GM15510 (cell line): Measurements from ENCODE around the gene RAB36.

Experiments
- POLR2A ChIP-seq: IDR thresholded peaks from 3 replicates; pipeline ENCODE4 v1.6.1; 2011; ENCODE audit warnings: borderline replicate concordance; ENCODE audit not compliant: insufficient read length; ENCODE audit errors: extremely low read depth

The RAB36 gene

GRCh38 chr22:23154461-23154860, 9.2 kb downstream of the RAB36 start:
- TF ChIP-seq POLR2A: no peak

GRCh38 chr22:23155143-23155542, 9.9 kb downstream of the RAB36 start:
- no peak for TF ChIP-seq POLR2A

GRCh38 chr22:23155831-23156230, 10.6 kb downstream of the RAB36 start:
- no peak for TF ChIP-seq POLR2A

DNA sequence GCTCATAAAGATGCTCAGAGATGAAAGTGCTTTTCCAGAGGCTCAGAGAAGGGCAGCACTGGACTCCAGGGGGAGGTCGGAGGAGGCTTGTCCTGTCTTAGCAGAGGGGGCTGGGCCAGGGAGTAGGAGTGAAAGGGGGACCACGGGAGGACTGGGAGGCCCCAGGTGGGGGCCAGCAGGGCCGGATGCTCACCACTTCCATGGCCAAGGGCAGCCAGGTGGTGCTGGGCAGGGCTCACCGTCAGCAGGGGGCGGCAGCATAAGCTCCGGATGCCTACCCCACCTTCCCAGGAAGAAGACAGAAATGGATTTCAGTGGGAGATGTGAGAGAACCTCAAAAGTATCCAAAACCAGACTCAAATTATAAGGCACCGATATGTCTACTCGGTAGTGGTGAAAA, 11.0 kb downstream of the RAB36 start:
- TF ChIP-seq POLR2A: no peak

GRCh38 chr22:23157560-23158515, 12.6 kb downstream of the RAB36 start:
- TF ChIP-seq POLR2A: no peak

DNA sequence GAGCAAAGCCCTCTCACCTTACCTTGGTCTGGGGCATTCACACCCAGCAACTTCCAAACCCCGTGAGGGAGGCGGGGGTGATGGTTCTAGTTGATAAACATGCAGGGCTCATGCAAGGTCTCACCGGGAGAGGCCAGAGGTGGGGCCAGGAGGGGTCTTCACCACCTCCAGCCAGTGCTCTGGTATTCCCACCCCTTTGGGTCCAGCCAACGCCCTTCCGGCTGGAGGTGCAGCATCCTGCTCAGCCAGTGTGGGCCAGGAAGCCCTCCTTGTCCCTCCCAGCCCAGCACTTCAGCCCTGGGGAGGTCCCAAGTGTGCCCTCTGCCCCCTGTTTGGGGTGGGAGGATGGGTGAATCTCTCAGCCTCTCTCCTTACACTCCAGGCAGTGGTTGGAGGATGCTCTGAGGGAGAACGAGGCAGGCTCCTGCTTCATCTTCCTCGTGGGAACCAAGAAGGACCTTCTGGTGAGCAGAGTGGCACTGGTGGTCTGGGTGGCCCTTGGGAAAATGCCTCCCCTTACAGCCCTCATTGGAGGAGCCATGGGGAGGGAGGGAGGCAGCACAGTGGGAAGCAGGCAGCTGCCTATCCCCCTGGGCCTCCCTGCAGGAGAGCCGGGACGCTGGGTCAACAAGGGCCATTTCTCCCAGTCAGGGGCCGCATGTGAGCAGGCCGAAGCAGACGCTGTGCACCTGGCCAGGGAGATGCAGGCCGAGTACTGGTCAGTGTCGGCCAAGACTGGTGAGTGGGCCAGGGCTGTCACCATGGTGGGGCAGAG, 13.4 kb downstream of the RAB36 start:
- no peak for TF ChIP-seq POLR2A

- TF ChIP-seq POLR2A: no peak
These were observed 14.0 kb downstream of the RAB36 start for GRCh38 chr22:23159291-23159630.

GRCh38 chr22:23161029-23161428, 15.8 kb downstream of the RAB36 start:
- no peak for TF ChIP-seq POLR2A

DNA sequence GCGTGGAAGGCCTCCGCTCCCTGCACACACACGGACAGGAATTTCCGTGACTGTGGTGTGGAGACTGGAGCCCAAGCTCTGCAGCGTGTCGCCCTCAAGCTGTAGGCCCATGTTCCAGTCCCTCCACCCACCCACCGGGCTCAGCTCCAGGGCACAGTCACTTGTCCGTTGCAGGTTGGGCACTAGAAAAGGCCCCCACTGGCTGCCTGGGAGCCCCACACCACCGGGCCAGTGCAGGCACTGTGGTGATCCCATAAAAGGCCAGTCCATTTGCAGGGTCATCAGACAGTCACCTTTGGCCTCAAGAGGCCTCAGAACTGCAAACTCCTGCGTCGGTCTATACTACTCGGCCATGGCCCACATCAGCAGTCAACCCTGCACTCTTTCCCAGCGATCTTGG, 16.3 kb downstream of the RAB36 start:
- no peak for TF ChIP-seq POLR2A

- no peak for TF ChIP-seq POLR2A
These were observed 18.4 kb downstream of the RAB36 start for GRCh38 chr22:23163665-23164064.

DNA sequence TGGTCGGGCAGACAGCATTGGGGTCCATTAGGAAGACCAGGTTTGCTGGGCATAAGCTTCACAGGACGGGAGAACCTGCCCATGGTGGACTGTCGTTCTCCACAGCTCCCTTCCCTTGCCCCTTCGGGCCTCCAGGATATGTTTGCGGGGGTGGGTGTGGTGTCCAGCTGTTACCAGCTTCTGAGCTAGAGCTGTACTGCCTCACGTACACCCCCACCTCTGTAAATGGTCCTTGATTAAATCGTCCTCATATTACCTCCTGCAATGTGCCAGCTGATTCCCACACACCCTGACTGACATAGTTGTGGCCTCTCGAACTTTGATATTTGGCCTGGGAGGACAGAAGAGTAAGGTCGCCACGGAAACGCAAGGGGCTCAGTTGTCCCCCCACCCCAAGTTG, 18.8 kb downstream of the RAB36 start:
- no peak for TF ChIP-seq POLR2A

GRCh38 chr22:23166042-23166831, 21.0 kb downstream of the RAB36 start:
- no peak for TF ChIP-seq POLR2A

- TF ChIP-seq POLR2A: no peak
These were observed 21.8 kb downstream of the RAB36 start for GRCh38 chr22:23166841-23167616.

DNA sequence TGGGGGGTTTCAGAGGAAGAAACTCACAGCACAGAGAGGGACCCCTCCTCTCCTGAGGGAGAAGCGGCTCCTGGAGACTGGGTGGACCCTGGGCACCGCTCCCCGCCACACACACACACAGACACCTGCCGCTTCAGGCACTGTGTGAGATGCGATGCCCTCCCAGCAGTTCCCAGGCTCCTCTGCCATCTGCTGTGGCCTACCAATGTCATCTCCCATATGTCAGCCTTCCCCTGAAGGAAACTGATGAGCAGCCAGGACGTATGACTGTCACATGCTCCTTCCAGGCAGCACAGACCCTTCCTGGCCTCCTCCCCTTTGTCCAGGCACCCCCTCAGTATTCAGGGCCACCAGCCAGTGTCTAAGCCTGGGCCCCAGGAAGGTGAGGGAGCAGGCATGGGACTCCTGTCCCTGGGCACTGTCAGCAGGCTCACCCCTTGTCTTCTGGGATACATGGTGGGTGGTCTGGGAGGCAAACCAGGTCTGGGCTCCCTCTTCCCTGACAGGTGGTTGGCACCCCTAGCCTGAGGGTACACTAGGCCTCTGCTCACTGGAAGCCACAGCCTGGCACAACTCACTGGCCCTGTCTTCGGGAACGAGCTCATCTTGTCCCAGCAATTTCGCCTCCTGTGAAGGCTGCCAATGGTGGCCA, 23.2 kb downstream of the RAB36 start:
- TF ChIP-seq POLR2A: no peak

DNA sequence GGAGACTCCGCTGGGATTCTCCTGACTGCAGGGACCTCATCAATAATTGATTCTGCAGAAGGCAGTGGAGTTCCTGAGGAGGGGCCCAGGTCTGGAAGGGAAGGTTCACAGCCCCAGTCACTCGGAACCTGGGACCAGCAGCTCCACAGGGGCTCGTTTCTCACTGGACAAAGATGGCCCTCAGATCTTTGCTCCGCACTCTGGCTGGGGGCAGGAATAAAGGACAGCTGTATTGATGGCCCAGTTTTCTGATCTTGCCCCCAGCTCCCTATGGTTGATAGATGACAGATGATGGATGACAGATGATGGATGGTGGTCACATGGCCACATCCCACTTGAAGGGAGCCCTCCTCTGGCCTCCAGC, 23.7 kb downstream of the RAB36 start:
- no peak for TF ChIP-seq POLR2A
